GM12878 (cell line): ENCODE measurements around the gene STAG2. TPM values are rescaled to one million over a fixed set of nuclear protein-coding genes. Genes with fewer than 3 reads are reported as not detected.

Experiments used
- ATAC-seq: fragments of 200-7000 bp; cut with Tn5 transposase; 3 replicates; pipeline ENCODE4 v1.9.1; 2020; ENCODE audit warnings: mild to moderate bottlenecking, moderate library complexity
- BruUV-seq: library from RNA; stranded (reverse); fragments of 400-500 nt; replicated peaks from 2 replicates; lab custom pipeline; 2021; lab: Mats Ljungman, UMichigan
- CTCF ChIA-PET: fragments of 300-600 bp; sonication (Branson Sonifier 250); formaldehyde crosslinking; extraction: SDS; loops from one replicate; lab custom pipeline; 2021; ENCODE audit warnings: inconsistent platforms; lab: Yijun Ruan, JAX
- POLR2A ChIA-PET: fragments of 350-600 bp; formaldehyde crosslinking; extraction: SDS; loops from one replicate; lab custom pipeline; 2021; ENCODE audit warnings: inconsistent platforms; lab: Charles Lee
- RAD21 ChIA-PET: fragments of 300-600 bp; sonication (Branson Sonifier 250); formaldehyde crosslinking; loops from one replicate; lab custom pipeline; 2023; ENCODE audit warnings: antibody characterized with exemption; ENCODE audit not compliant: unreplicated experiment; lab: Charles Lee
- SMC1A ChIA-PET: fragments of 300-600 bp; sonication (Branson Sonifier 250); formaldehyde crosslinking; loops from one replicate; lab custom pipeline; 2023; ENCODE audit not compliant: unreplicated experiment, uncharacterized antibody; lab: Charles Lee
- DNase-seq: peaks from one replicate; pipeline ENCODE4 v3.0.0-alpha.2; 2011; ENCODE audit warnings: low read depth, low spot score
- FAIRE-seq: peaks from 3 replicates; lab custom pipeline; 2011; peaks lifted over from hg19 to GRCh38; lab: Jason Lieb, UNC
- H2AFZ ChIP-seq: 2 replicates; pipeline ENCODE4 v1.6.0; 2011; ENCODE audit warnings: low read depth, low read length, control low read depth; ENCODE audit not compliant: control insufficient read depth
- H3K27ac ChIP-seq: 2 replicates; pipeline ENCODE4 v1.5.1; 2011; ENCODE audit warnings: control low read depth; ENCODE audit not compliant: control insufficient read depth, insufficient read depth
- H3K27me3 ChIP-seq, 2 experiments: replicated peaks in 1 of 2; 2 replicates each; pipeline versions ENCODE4 v1.6.0 to v1.6.1; 2011; ENCODE audit warnings: low read length in 1 of 2; ENCODE audit not compliant: control insufficient read depth in 2 of 2, insufficient read depth in 2 of 2
- H3K36me3 ChIP-seq, 2 experiments: 2 replicates each; pipeline ENCODE4 v1.5.1; 2011; ENCODE audit warnings: low read length in 1 of 2; ENCODE audit not compliant: control insufficient read depth in 2 of 2, insufficient read depth in 2 of 2
- H3K4me1 ChIP-seq: 2 replicates; pipeline ENCODE4 v1.6.1; 2011; ENCODE audit warnings: mild to moderate bottlenecking, low read length, moderate library complexity, mixed read lengths; ENCODE audit not compliant: control insufficient read depth, insufficient read depth
- H3K4me2 ChIP-seq: 2 replicates; pipeline ENCODE4 v1.6.0; 2011; ENCODE audit warnings: control low read depth; ENCODE audit not compliant: control insufficient read depth, insufficient read depth
- H3K4me3 ChIP-seq: fragments of 200-600 bp; sonication (generic); 2 replicates; pipeline ENCODE4 v1.5.1; 2016
- H3K79me2 ChIP-seq: 2 replicates; pipeline ENCODE4 v1.6.0; 2011; ENCODE audit warnings: low read length; ENCODE audit not compliant: control insufficient read depth, insufficient read depth
- H3K9ac ChIP-seq: 2 replicates; pipeline ENCODE4 v1.8.0; 2011; ENCODE audit warnings: low read length, control low read depth, mixed read lengths; ENCODE audit not compliant: control insufficient read depth, insufficient read depth
- H3K9me3 ChIP-seq: replicated peaks from 3 replicates; pipeline ENCODE4 v1.5.1; 2011; ENCODE audit warnings: mild to moderate bottlenecking, low read length; ENCODE audit not compliant: control insufficient read depth, insufficient read depth
- H4K20me1 ChIP-seq: 2 replicates; pipeline ENCODE4 v1.6.0; 2011; ENCODE audit not compliant: control insufficient read depth, insufficient read depth
- BRCA1 ChIP-seq: IDR thresholded peaks from 2 replicates; pipeline ENCODE4 v1.6.1; 2011; ENCODE audit warnings: low read depth, low read length, improper control_type of control experiment
- CBX3 ChIP-seq: fragments of 200-600 bp; sonication (generic); IDR thresholded peaks from 2 replicates; pipeline ENCODE4 v1.6.1; 2016; ENCODE audit warnings: low read depth, borderline replicate concordance
- E4F1 ChIP-seq: fragments of 450-650 bp; IDR thresholded peaks from 2 replicates; pipeline ENCODE4 v1.6.1; 2018; ENCODE audit warnings: borderline replicate concordance, mild to moderate bottlenecking; ENCODE audit not compliant: partially characterized antibody
- EED ChIP-seq: sonication (generic); IDR thresholded peaks from 2 replicates; pipeline ENCODE4 v1.6.1; 2016; ENCODE audit warnings: antibody characterized with exemption, low read depth
- FOXK2 ChIP-seq: fragments of 450-650 bp; IDR thresholded peaks from 2 replicates; pipeline ENCODE4 v1.6.1; 2017; ENCODE audit warnings: mild to moderate bottlenecking, moderate library complexity
- MXI1 ChIP-seq: fragments of 150-350 bp; IDR thresholded peaks from 2 replicates; pipeline ENCODE4 v1.6.1; 2011; ENCODE audit warnings: low read depth, mild to moderate bottlenecking, inconsistent platforms, low read length, improper control_type of control experiment
- PBX3 ChIP-seq: IDR thresholded peaks from 2 replicates; pipeline ENCODE4 v1.6.1; 2011; ENCODE audit warnings: mild to moderate bottlenecking, low read depth, low read length, moderate library complexity; ENCODE audit not compliant: insufficient replicate concordance
- SIN3A ChIP-seq: IDR thresholded peaks from 2 replicates; pipeline ENCODE4 v1.6.1; 2012; ENCODE audit warnings: low read depth, low read length, improper control_type of control experiment
- WGBS: methylation state at CpG from one replicate; pipeline ENCODE4 v1.1.6; 2016; ENCODE audit warnings: low lambda C conversion rate; ENCODE audit not compliant: insufficient replicate concordance, insufficient coverage; ENCODE audit errors: missing lambda C conversion rate; 5-methylcytosine and 5-hydroxymethylcytosine counted together
- in situ Hi-C: fragments of 300-500 bp; cut with MboI; formaldehyde crosslinking; loops from 9 replicates; pipeline ENCODE4 v1.14.3; 2018; ENCODE audit warnings: mixed read lengths
- intact Hi-C: fragments of 100-400 bp; cut with micrococcal nuclease; formaldehyde crosslinking; loops from one replicate; pipeline ENCODE4 v1.14.2; 2022; ENCODE audit not compliant: unreplicated experiment
- polyA plus RNA-seq, 11 experiments: library from polyadenylated mRNA; depleted of rRNA in 4 of 11; unstranded in 6 of 11; stranded (reverse) in 5 of 11; fragments of >200 nt; fragmentation: Nextera tagmentation in 4 of 11; fragmentation: Illumina TruSeq in 1 of 11; extraction: Ambion mirVana in 4 of 11; extraction: Trizol in 1 of 11; gene quantifications; 1 replicate in 1 of 11; 2 replicates in 10 of 11; pipeline versions ENCODE4 v1.2.1 to v1.2.3, GENCODE V29; 2011 to 2016; ENCODE audit warnings: inconsistent platforms in 2 of 11, missing spikeins in 2 of 11, low read depth in 1 of 11
- total RNA-seq, 4 experiments: library from RNA; depleted of rRNA in 3 of 4; stranded (reverse); fragments of >200 nt in 3 of 4; fragmentation: Illumina TruSeq in 1 of 4; extraction: Trizol in 1 of 4; gene quantifications; 2 replicates each; pipeline versions ENCODE4 v1.2.1 to v1.2.3, GENCODE V29; 2013 to 2021

STAG2 gene
- total and polyA plus RNA-seq, 10 of the 15 experiments (the other 5 are each of a cell fraction or from before 2014, with no cell fraction given): 26.9 to 84.2 (median 46.7) TPM

GRCh38 chrX:123949846-123950245 lies 11.7 kb upstream of the STAG2 start:
- WGBS: 100% methylated on average over 2 of the region's 2 CpGs
- BruUV-seq: no TSS peak
- no peak for DNase-seq
- H3K27me3 ChIP-seq: no peaks in the 10 kb centered on the region
- no peaks in the 10 kb centered on the region for H3K79me2 ChIP-seq
- TF ChIP-seq EED (no peak), PBX3 (no peak), SIN3A (no peak), MXI1 (no peak), FOXK2 (no peak), E4F1 (no peak), BRCA1 (no peak), CBX3 (no peak)
- ChIA-PET SMC1A (no interaction called here), POLR2A (no interaction called here), CTCF (no interaction called here), RAD21 (interaction anchor here (1.7 kb wide), 1 partner anchor 116 kb away, joined by 5 read pairs; no protein-coding TSS in a partner anchor)
- intact Hi-C loops (no loop called here), in situ Hi-C loops (loop anchor here (10.0 kb wide), 1 partner anchor 115 kb away; no protein-coding TSS in a partner anchor)
- no peak overlapping the region for H3K9ac ChIP-seq
- H3K4me1 ChIP-seq: no peaks in the 10 kb centered on the region
- no peak for FAIRE-seq
- no peak overlapping the region for H3K27ac ChIP-seq
- no peak overlapping the region for H3K4me2 ChIP-seq
- H2AFZ ChIP-seq: no peak overlapping the region
- no peak overlapping the region for H3K4me3 ChIP-seq
- no peak for ATAC-seq
- H3K36me3 ChIP-seq: no peaks in the 10 kb centered on the region
- H3K9me3 ChIP-seq: no peaks in the 10 kb centered on the region
- no peaks in the 10 kb centered on the region for H4K20me1 ChIP-seq
